Mucosa of descending colon (tissue), 3 donors: ENCODE results near the gene NAV1. TPM values are rescaled to one million over a fixed set of nuclear protein-coding genes. Genes with fewer than 3 reads are reported as not detected.

ENCODE experiments used
- ATAC-seq: fragments of 200-7000 bp; cut with Tn5 transposase; one replicate; pipeline ENCODE4 v1.9.1; 2020; ENCODE audit warnings: mild to moderate bottlenecking, moderate library complexity
- DNase-seq, 3 donors: peaks; one replicate each; pipeline ENCODE4 v3.0.0-alpha.2; 2020
- H3K36me3 ChIP-seq: fragments of 200-600 bp; one replicate; pipeline ENCODE4 v1.8.0; 2021; ENCODE audit warnings: low read depth, mild to moderate bottlenecking
- H3K4me1 ChIP-seq: fragments of 200-600 bp; one replicate; pipeline ENCODE4 v1.8.0; 2021; ENCODE audit warnings: low read depth, mild to moderate bottlenecking
- H3K4me3 ChIP-seq: fragments of 200-600 bp; one replicate; pipeline ENCODE4 v1.8.0; 2021; ENCODE audit warnings: mild to moderate bottlenecking
- H3K9me3 ChIP-seq: fragments of 200-600 bp; one replicate; pipeline ENCODE4 v1.8.0; 2021; ENCODE audit warnings: mild to moderate bottlenecking
- intact Hi-C, 2 donors: fragments of 100-400 bp; cut with DNase I in 1 of 2; cut with micrococcal nuclease in 1 of 2; formaldehyde crosslinking; loops; one replicate each; pipeline versions ENCODE4 v1.11.0 to v1.11.1; 2022; cut with DNase I, micrococcal nuclease
- total RNA-seq, 3 donors: library from RNA; stranded (reverse); fragmentation: NEBNext Ultra II Directional in 2 of 3; extraction: Animal tissue kit (Norgen Biotek cat#: 25700) in 2 of 3; gene quantifications; one replicate each; pipeline versions ENCODE4 v1.2.1 to v1.2.4, GENCODE V29; 2021 to 2023
- TF ChIP-seq, protein P1 (sequence below): fragments of 200-600 bp; IDR thresholded peaks from one replicate; pipeline ENCODE4 v1.8.0; 2022; ENCODE audit warnings: antibody characterized with exemption, mild to moderate bottlenecking
- donor health status: DM: no; HTN: no; CAD: no; lungs with moderate emphysema.
- donor health status: DM: no; HTN: no; CAD: no.
- donor health status: DM: no; HTN: yes; CAD: no.

The NAV1 gene
- total RNA-seq, 3 donors from 2014 or later: 13.7 to 64.3 (median 16.7) TPM

DNA sequence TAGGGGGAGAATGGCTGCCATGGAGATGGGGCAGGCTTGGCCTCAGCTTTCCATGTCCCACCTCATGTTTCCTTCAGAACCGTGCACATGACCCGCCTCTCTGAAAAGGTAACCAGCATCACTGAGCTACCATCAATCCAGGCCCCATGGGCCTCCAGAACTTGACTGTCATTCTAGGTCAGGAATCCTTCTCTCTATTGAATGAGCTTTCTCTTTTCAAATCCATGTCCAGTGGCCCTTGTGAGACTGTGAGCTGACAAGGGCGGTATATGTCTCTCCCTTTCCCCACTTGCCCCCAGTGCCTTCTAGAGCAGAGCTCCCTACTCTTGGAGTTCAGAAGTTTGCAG, 36.4 kb upstream of the NAV1 start:
- TF ChIP-seq, protein P1, sequence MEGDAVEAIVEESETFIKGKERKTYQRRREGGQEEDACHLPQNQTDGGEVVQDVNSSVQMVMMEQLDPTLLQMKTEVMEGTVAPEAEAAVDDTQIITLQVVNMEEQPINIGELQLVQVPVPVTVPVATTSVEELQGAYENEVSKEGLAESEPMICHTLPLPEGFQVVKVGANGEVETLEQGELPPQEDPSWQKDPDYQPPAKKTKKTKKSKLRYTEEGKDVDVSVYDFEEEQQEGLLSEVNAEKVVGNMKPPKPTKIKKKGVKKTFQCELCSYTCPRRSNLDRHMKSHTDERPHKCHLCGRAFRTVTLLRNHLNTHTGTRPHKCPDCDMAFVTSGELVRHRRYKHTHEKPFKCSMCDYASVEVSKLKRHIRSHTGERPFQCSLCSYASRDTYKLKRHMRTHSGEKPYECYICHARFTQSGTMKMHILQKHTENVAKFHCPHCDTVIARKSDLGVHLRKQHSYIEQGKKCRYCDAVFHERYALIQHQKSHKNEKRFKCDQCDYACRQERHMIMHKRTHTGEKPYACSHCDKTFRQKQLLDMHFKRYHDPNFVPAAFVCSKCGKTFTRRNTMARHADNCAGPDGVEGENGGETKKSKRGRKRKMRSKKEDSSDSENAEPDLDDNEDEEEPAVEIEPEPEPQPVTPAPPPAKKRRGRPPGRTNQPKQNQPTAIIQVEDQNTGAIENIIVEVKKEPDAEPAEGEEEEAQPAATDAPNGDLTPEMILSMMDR: no peak
- DNase-seq: no peak
- no peak for ATAC-seq
- intact Hi-C loops: no loop called here
- Histone ChIP-seq H3K36me3 (no peaks in the 10 kb centered on the region), H3K4me1 (peaks cover 27% of the 10 kb centered on the region), H3K9me3 (no peaks in the 10 kb centered on the region), H3K4me3 (no peak overlapping the region)

DNA sequence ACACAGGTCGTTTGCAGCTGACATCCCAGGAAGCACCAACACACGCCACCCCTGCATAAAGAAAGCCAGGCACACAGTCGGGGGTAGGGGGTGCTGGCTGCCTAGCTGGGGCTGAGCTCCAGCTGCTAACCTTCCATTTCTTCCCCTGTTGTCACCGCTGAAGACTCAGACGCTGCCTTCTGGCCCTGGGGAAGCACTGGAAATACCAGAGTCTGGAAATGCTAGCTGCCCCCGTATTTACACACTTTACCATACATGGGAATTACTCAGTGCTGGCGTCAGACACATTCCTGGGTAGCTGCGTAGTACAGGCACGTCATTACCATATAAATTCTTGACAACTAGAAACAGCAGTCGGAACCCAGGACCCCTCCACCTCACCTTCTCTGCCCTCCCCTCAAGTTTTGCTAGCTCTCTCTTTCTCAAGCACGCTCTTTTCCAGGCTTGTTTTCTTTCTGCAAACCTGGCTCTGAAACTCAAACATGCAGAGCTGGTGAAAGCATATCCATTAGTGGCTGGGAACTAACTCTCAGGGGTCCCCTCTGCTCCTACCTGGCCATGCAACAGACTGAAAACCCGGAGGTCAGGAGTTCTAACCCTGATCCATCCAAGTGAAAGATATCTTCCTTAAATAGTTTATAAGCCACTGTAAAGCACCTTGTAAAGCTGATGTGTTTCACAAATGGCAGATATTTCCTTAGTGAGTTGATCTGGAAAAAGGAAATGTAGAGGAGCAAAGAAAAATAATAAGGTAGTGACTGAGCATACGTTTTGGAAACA, 35.3 kb upstream of the NAV1 start:
- intact Hi-C loops: no loop called here
- Histone ChIP-seq H3K4me3 (no peak overlapping the region), H3K9me3 (no peaks in the 10 kb centered on the region), H3K36me3 (no peaks in the 10 kb centered on the region), H3K4me1 (peaks cover 32% of the 10 kb centered on the region)
- TF ChIP-seq, protein P1: no peak
- no peak for DNase-seq
- ATAC-seq: no peak

DNA sequence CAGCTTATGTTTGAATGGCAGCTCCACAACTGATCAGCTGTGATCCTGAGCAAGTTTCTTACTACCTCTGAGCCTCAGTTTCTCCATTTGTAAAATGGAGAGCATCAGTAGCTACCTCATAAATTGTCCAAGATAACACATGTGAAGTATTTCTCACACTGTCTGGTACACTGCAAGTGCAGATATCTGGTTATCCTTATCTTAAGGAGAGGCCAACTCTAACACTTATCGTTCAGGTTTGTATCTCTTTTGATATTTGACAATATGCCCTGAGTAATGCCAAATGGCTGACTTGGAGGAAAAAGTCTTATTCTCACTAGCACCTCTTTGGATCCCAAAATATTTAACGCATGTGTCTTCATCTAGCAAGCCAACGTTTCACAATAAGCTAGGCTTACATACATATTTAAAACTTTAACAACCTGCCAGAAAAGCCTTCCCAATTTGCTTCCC, 34.7 kb upstream of the NAV1 start:
- DNase-seq: no peak
- Histone ChIP-seq H3K36me3 (no peaks in the 10 kb centered on the region), H3K9me3 (no peaks in the 10 kb centered on the region), H3K4me3 (no peak overlapping the region), H3K4me1 (peaks cover 32% of the 10 kb centered on the region)
- no peak for ATAC-seq
- intact Hi-C loops: no loop called here
- TF ChIP-seq, protein P1: no peak

DNA sequence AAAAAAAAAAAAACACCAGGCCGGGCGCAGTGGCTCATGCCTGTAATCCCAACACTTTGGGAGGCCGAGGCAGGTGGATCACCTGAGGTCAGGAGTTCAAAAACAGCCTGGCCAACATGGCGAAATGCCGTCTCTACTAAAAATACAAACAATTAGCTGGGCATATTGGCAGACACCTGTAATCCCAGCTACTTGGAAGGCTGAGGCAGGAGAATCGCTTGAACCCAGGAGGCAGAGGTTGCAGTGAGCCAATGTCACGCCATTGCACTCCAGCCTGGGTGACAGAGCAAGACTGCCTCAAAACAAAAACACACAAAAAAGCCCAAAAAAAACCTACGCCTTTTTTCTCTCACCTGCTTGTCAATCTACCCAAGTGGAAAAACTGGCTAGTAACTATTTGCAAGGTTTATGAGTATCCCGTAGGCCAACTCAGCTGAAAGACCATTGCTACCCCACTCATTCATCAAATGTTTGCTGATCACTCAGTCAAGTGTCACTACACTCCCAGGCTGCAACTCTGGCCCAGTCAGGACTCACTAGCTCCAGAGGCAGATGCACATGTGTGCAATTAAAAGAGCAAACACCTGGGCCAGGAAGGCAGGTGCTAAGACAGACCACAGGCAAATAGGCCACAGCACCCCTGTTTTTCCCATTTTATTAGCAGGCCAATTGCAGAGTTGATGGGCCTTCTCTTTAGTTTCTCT, 34.0 kb upstream of the NAV1 start:
- ATAC-seq (peak; percentile 18), DNase-seq (no peak)
- H3K4me3 ChIP-seq: no peak overlapping the region
- no peaks in the 10 kb centered on the region for H3K9me3 ChIP-seq
- H3K4me1 ChIP-seq: peaks cover 32% of the 10 kb centered on the region
- TF ChIP-seq, protein P1: no peak
- intact Hi-C loops: no loop called here
- no peaks in the 10 kb centered on the region for H3K36me3 ChIP-seq

DNA sequence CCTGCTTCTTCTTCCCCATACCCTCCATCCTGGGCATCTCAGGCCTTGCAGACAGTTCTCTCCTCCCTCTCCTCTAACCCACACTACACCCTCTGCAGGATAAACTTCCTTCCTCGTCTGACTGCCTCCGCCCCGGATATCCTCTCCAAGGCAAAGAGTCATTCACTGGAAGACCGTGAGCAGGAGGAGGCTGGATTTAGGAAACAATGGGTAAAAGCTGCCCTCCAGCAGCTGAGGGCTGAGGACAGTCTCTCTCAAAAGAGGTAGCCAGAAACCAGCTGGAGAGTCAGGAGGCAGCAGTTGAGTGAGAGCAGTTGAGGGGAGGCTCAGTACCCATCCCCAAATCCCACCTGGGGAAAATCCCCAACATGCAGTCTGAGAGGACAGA, 33.4 kb upstream of the NAV1 start:
- H3K4me1 ChIP-seq: peaks cover 32% of the 10 kb centered on the region
- H3K9me3 ChIP-seq: no peaks in the 10 kb centered on the region
- H3K4me3 ChIP-seq: no peak overlapping the region
- ATAC-seq (peak; percentile 65), DNase-seq (peak in 2 of 3 donors; percentile 57 to 58)
- TF ChIP-seq, protein P1: no peak
- no peaks in the 10 kb centered on the region for H3K36me3 ChIP-seq
- intact Hi-C loops: no loop called here
